T-helper 17 cell (primary cell): ENCODE measurements around the gene ITFG2. TPM values are rescaled to one million over a fixed set of nuclear protein-coding genes. Genes with fewer than 3 reads are reported as not detected.

Experiments
- ATAC-seq: fragments of 150-1000 bp; cut with Tn5 transposase; 2 replicates; pipeline ENCODE4 v1.10.0; 2021; ENCODE audit warnings: mild to moderate bottlenecking, moderate library complexity
- DNase-seq, 3 donors: peaks; one replicate each; pipeline versions ENCODE4 v3.0.0 to v3.0.0-alpha.2; 2020 to 2021
- H3K9me3 ChIP-seq: one replicate; pipeline ENCODE4 v1.7.0; 2013; ENCODE audit warnings: low read length, mild to moderate bottlenecking; ENCODE audit not compliant: control insufficient read depth, poor library complexity, severe bottlenecking
- H3K27ac Mint-ChIP-seq: one replicate; pipeline ENCODE4 v1.8.0; 2022; ENCODE audit warnings: mild to moderate bottlenecking, moderate library complexity, mixed read lengths
- H3K27me3 Mint-ChIP-seq: one replicate; pipeline ENCODE4 v1.8.0; 2022; ENCODE audit warnings: mixed read lengths
- H3K36me3 Mint-ChIP-seq: one replicate; pipeline ENCODE4 v1.8.0; 2022; ENCODE audit warnings: low read depth, mixed read lengths
- H3K4me1 Mint-ChIP-seq: one replicate; pipeline ENCODE4 v1.8.0; 2022; ENCODE audit warnings: mild to moderate bottlenecking, mixed read lengths
- H3K4me3 Mint-ChIP-seq: one replicate; pipeline ENCODE4 v1.8.0; 2022; ENCODE audit warnings: mild to moderate bottlenecking, moderate library complexity, mixed read lengths
- total RNA-seq, 4 donors: library from RNA in 2 of 4; stranded (reverse) in 2 of 4; gene quantifications; one replicate each; pipeline ENCODE4 v1.2.3 and lab custom pipeline; 2022 to 2026

Gene ITFG2
- total RNA-seq, 2 donors from 2014 or later: 63.1 to 63.9 TPM

GRCh38 chr12:2783936-2784600 lies 28.4 kb upstream of the ITFG2 start:
- ATAC-seq (peak; percentile 84), DNase-seq (peak; percentile 18 to 29 (median 24))
- H3K9me3 ChIP-seq: no peaks in the 10 kb centered on the region
- Mint-ChIP-seq H3K27ac (peak overlapping the region; percentile 39), H3K36me3 (peaks cover 4% of the 10 kb centered on the region), H3K27me3 (peaks cover 40% of the 10 kb centered on the region), H3K4me3 (peak overlapping the region; percentile 86), H3K4me1 (peaks cover 8% of the 10 kb centered on the region)

DNA sequence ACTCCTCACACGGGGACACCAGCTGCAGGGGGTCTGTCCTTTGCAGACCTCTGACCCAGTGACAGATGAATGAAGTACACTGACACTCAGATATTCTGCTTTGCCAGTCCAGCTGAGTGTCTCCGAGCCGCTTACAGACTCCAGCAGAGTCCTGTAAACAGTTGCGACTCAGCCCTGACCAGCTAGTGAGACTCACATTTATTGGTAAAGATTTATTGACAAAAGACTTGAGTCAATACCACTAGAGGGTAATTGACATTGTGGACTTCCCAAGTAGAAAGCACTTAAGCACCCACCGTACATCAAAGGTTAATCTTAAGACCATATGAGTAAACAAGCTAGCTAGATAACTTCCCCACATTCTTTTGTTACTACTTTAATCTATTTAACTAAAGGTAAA lies 27.5 kb upstream of the ITFG2 start:
- Mint-ChIP-seq H3K4me3 (no peak overlapping the region), H3K27ac (no peak overlapping the region), H3K4me1 (peaks cover 8% of the 10 kb centered on the region), H3K36me3 (peaks cover 4% of the 10 kb centered on the region), H3K27me3 (peaks cover 35% of the 10 kb centered on the region)
- H3K9me3 ChIP-seq: no peaks in the 10 kb centered on the region
- DNase-seq (no peak), ATAC-seq (no peak)

- Mint-ChIP-seq H3K27me3 (peaks cover 4% of the 10 kb centered on the region), H3K36me3 (peaks cover 4% of the 10 kb centered on the region), H3K4me3 (no peak overlapping the region), H3K4me1 (peaks cover 9% of the 10 kb centered on the region), H3K27ac (no peak overlapping the region)
- H3K9me3 ChIP-seq: no peaks in the 10 kb centered on the region
- DNase-seq (no peak), ATAC-seq (no peak)
Measured at GRCh38 chr12:2791089-2791488, 21.4 kb upstream of the ITFG2 start.

DNA sequence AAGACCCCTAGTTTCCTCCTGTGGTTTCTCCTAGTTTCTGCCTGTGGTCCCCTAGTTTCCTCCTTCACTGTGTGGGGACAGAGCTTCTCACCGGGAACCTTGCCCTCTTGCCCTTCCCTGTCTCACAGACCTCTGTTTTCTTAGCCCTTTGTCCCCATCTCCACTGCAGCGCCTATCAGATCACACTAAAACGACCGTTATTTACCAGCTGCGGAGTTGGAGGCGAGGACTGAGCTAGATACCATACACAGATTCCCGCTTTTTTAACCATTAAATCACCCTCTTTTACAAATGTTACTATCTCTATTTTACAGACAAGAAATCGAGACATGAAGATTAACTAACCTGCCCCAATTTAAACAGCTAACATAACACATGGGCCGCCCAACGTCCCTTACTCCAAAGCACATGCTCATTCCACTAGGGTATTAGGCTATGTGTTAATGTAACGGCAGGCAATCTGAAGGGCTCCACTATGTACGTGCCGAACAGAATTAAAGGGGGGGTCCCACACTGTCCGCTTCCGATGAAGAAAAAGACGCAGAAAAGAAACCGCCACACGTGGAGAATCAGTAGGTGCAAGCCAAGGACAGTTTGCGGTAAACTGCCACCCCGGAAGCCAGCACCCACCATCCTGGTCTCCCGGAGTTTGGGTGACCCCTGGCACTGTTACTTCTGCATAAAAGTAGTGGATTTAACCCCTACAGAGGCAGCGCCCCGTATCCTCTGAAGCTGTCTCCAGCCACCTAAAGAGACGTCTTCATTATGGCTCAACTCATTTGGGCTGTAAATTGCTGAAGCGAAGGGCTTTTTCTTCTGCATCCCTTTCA lies 19.6 kb upstream of the ITFG2 start:
- ATAC-seq (no peak), DNase-seq (no peak)
- H3K4me3 Mint-ChIP-seq: peak overlapping the region; percentile 85
- H3K36me3 Mint-ChIP-seq: peaks cover 4% of the 10 kb centered on the region
- peak overlapping the region; percentile 56 for H3K27ac Mint-ChIP-seq
- no peaks in the 10 kb centered on the region for H3K9me3 ChIP-seq
- H3K4me1 Mint-ChIP-seq: peaks cover 24% of the 10 kb centered on the region
- H3K27me3 Mint-ChIP-seq: peaks cover 4% of the 10 kb centered on the region

DNA sequence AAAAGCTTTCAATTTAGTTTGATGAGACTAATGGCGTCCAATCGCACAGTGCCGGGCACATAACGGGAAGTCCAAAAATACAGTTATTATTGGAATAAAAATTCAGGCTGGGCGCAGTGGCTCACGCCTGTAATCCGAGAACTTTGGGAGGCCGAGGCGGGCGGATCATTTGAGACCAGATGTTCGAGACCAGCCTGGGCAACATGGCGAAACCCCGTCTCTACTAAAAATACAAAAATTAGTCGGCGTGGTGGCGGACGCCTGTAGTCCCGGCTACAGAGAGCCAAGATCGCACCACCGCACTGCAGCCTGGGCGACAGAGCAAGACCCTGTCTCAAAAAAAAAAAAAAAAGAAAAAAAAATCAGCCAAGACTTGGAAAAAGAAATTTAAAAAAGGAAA lies 18.9 kb upstream of the ITFG2 start:
- Mint-ChIP-seq H3K4me3 (peak overlapping the region; percentile 85), H3K4me1 (peaks cover 28% of the 10 kb centered on the region), H3K27me3 (no peaks in the 10 kb centered on the region), H3K36me3 (no peaks in the 10 kb centered on the region), H3K27ac (peak overlapping the region; percentile 56)
- DNase-seq (no peak), ATAC-seq (no peak)
- no peaks in the 10 kb centered on the region for H3K9me3 ChIP-seq

- peaks cover 28% of the 10 kb centered on the region for H3K4me1 Mint-ChIP-seq
- peak; percentile 11 for ATAC-seq
- H3K27ac Mint-ChIP-seq: peak overlapping the region; percentile 56
- H3K36me3 Mint-ChIP-seq: no peaks in the 10 kb centered on the region
- no peaks in the 10 kb centered on the region for H3K9me3 ChIP-seq
- no peak for DNase-seq
- no peaks in the 10 kb centered on the region for H3K27me3 Mint-ChIP-seq
- peak overlapping the region; percentile 85 for H3K4me3 Mint-ChIP-seq
Measured at GRCh38 chr12:2794191-2794735, 18.2 kb upstream of the ITFG2 start.

DNA sequence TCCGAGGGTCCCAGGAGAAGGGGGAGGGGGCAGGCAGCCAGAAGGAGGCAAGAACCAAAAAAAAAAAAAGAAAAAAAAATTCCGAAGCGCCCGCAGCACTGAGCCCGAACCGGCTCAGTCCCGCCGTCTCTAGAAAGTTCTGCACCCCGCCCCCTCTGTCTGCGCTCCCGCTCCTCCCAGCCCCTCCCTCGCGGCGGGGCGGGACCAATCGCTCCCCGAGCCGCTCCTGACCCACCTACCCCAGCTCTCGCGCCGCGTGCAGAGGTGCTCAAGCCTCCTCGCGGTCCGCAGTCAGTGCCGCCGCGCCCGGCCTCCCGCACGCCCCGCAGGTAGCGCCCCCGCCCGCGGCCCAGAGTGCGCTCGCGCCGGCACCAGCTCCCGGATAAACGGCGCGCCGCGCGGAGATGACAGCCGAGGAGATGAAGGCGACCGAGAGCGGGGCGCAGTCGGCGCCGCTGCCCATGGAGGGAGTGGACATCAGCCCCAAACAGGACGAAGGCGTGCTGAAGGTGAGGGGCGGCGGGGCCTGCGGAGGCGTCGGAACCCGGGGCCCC lies 17.7 kb upstream of the ITFG2 start, which contains the start of gene FKBP4:
Gene FKBP4 (plus strand): TSS at position 235 of the 554 bp plus-strand sequence. CDS start 170 bp downstream, at position 405.
- Mint-ChIP-seq H3K27ac (peak within 1 kb of the TSS; percentile 56), H3K27me3 (no peaks in the 10 kb centered on the region), H3K4me3 (peak within 1 kb of the TSS; percentile 92), H3K36me3 (no peaks in the 10 kb centered on the region), H3K4me1 (peaks cover 28% of the 10 kb centered on the region)
- no peaks in the 10 kb centered on the region for H3K9me3 ChIP-seq
- DNase-seq (peak; percentile 80 to 88 (median 87)), ATAC-seq (peak; percentile 92)

GRCh38 chr12:2795291-2796186 lies 16.9 kb upstream of the ITFG2 start:
- DNase-seq: peak; percentile 62 to 76 (median 71)
- peaks cover 28% of the 10 kb centered on the region for H3K4me1 Mint-ChIP-seq
- ATAC-seq: peak; percentile 75
- H3K27ac Mint-ChIP-seq: peak overlapping the region; percentile 82
- no peaks in the 10 kb centered on the region for H3K9me3 ChIP-seq
- H3K4me3 Mint-ChIP-seq: peak overlapping the region; percentile 92
- H3K36me3 Mint-ChIP-seq: no peaks in the 10 kb centered on the region
- H3K27me3 Mint-ChIP-seq: no peaks in the 10 kb centered on the region

- no peaks in the 10 kb centered on the region for H3K27me3 Mint-ChIP-seq
Measured at GRCh38 chr12:2796187-2796666, 16.2 kb upstream of the ITFG2 start.

DNA sequence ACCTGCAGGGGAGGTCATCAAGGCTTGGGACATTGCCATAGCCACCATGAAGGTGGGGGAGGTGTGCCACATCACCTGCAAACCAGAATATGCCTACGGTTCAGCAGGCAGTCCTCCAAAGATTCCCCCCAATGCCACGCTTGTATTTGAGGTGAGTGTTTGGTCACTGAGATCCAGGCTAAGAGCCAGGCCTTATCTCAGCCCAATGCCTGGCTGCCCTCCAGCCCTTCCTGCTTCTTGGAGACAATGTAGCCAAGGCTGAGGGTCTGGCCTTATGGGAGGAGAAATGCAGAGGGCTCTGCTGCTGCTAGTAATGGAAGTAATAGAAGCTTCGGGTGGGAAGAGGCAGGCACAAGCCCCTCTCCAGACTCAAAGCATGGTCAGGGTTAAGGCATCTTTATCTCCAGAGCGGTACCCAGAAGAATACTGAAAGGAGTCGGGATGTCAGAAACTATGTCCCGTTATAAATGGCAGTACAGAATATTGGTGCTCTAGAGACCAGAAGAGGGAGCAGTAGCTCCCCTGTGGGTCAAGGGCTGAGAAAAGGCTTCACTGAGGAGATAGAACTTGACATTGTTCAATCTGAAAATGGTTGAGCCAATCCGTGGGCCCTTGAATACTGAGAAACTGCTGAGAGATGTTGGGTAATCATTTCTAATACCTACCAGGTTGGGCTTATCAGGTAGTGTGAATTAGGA lies 14.6 kb upstream of the ITFG2 start:
- H3K9me3 ChIP-seq: no peaks in the 10 kb centered on the region
- Mint-ChIP-seq H3K4me3 (peak overlapping the region; percentile 69), H3K27me3 (no peaks in the 10 kb centered on the region), H3K27ac (peak overlapping the region; percentile 82), H3K36me3 (no peaks in the 10 kb centered on the region), H3K4me1 (peaks cover 22% of the 10 kb centered on the region)
- ATAC-seq: no peak
- DNase-seq: no peak

More at GRCh38 chr12:2796187-2796666, 16.2 kb upstream of the ITFG2 start:
- no peak for ATAC-seq
- H3K4me3 Mint-ChIP-seq: peak overlapping the region; percentile 92
- DNase-seq: no peak
- H3K36me3 Mint-ChIP-seq: no peaks in the 10 kb centered on the region
- H3K27ac Mint-ChIP-seq: peak overlapping the region; percentile 82
- peaks cover 28% of the 10 kb centered on the region for H3K4me1 Mint-ChIP-seq
- H3K9me3 ChIP-seq: no peaks in the 10 kb centered on the region

DNA sequence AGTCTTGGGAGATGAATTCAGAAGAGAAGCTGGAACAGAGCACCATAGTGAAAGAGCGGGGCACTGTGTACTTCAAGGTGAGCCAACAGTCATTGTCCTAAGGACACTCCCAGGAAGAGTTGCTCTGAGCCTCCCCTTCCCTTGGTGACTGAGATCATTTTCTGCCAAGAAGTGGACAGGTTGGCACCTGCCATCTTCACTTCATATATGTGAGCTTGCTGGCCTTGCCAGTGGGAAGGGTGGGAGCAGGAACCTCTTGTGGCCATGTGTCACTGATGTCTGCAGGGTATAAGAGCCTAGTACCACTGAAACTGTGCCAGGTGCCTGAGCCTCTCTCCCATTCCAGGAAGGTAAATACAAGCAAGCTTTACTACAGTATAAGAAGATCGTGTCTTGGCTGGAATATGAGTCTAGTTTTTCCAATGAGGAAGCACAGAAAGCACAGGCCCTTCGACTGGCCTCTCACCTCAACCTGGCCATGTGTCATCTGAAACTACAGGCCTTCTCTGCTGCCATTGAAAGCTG lies 12.4 kb upstream of the ITFG2 start:
- H3K4me1 Mint-ChIP-seq: peaks cover 20% of the 10 kb centered on the region
- H3K27me3 Mint-ChIP-seq: no peaks in the 10 kb centered on the region
- H3K27ac Mint-ChIP-seq: no peak overlapping the region
- H3K36me3 Mint-ChIP-seq: no peaks in the 10 kb centered on the region
- ATAC-seq (no peak), DNase-seq (no peak)
- H3K4me3 Mint-ChIP-seq: no peak overlapping the region
- H3K9me3 ChIP-seq: no peaks in the 10 kb centered on the region
